GM13977 (cell line): ENCODE data around the gene DNA2.

Experiments
- DNase-seq: peaks from one replicate; pipeline ENCODE4 v3.0.0; 2012; ENCODE audit warnings: low spot score
- CTCF ChIP-seq: IDR thresholded peaks from 2 replicates; pipeline ENCODE4 v1.5.1; 2012; ENCODE audit warnings: mild to moderate bottlenecking, control low read depth; ENCODE audit not compliant: insufficient read depth; ENCODE audit errors: extremely low read depth, missing control alignments
- in situ Hi-C: fragments of 300-500 bp; cut with MboI; formaldehyde crosslinking; loops from one replicate; pipeline ENCODE4 v1.12.0; 2022; ENCODE audit warnings: low sequenced_read_pairs, low pct_unique_long_range_greater_than_20kb, mixed read lengths, inconsistent platforms; ENCODE audit not compliant: unreplicated experiment

DNA2 gene

GRCh38 chr10:68365611-68366010, 106.2 kb downstream of the DNA2 start:
- in situ Hi-C loops = no loop called here
- no peak for TF ChIP-seq CTCF
- DNase-seq = no peak

GRCh38 chr10:68364101-68364886, 107.5 kb downstream of the DNA2 start:
- in situ Hi-C loops = no loop called here
- TF ChIP-seq CTCF = no peak
- no peak for DNase-seq
